OCI-LY1 (cell line): Measurements from ENCODE around the gene VGLL4.
"Not testable (repeated sequence)": the region's sequence is repeated elsewhere in the genome, so short reads cannot be mapped to it uniquely, and the experiment has no call there.

Experiments
- CTCF ChIP-seq: fragments of 200-600 bp; sonication (generic), shearing (Covaris generic); IDR thresholded peaks from 2 replicates; pipeline ENCODE4 v1.5.1; 2017; ENCODE audit warnings: mild to moderate bottlenecking, antibody characterized with exemption, low read length, moderate library complexity, mixed read lengths
- EZH2 ChIP-seq: fragments of 200-600 bp; sonication (generic), shearing (Covaris generic); IDR thresholded peaks from 2 replicates; pipeline ENCODE4 v1.8.0; 2017; ENCODE audit warnings: borderline replicate concordance, mixed run types, mild to moderate bottlenecking, antibody characterized with exemption, low read length, moderate library complexity, mixed read lengths

- not testable (repeated sequence) for TF ChIP-seq EZH2, CTCF
Measured at GRCh38 chr3:11595024-11595423, 48.7 kb downstream of the VGLL4 start.
